HG03354 (cell line): ENCODE data around the gene MAGEB17.
"Not testable (repeated sequence)": the region's sequence is repeated elsewhere in the genome, so short reads cannot be mapped to it uniquely, and the experiment has no call there.

Experiments
- ATAC-seq: cut with Tn5 transposase; IDR thresholded peaks from one replicate; pipeline ENCODE4 v1.9.1; 2021; ENCODE audit warnings: mild to moderate bottlenecking; ENCODE audit not compliant: unreplicated experiment, poor library complexity, severe bottlenecking

Gene MAGEB17

DNA sequence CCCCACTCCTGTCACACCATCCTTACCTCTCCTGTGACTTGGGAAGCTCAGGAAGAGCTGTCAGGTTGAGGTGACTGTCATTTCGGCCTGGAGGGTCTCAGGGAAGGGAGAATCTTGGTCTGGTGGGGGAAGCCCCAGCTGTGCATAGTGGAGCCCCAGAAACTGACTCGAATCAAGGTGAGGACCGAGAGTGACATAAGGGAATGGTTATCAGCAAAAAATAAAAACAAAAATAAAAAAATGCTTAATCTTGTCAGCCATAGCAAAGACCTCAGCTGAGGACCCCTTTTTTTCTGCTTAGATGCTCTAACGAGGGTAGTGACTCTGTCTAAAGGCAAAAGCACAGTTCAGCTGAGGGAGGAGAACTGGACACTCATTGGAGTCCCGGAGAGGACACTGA lies at the start of gene MAGEB17:
MAGEB17 (plus strand) TSS at position 301 of the 400 bp plus-strand sequence. CDS start 2,902 bp downstream, outside the sequence.
- no peak for ATAC-seq

DNA sequence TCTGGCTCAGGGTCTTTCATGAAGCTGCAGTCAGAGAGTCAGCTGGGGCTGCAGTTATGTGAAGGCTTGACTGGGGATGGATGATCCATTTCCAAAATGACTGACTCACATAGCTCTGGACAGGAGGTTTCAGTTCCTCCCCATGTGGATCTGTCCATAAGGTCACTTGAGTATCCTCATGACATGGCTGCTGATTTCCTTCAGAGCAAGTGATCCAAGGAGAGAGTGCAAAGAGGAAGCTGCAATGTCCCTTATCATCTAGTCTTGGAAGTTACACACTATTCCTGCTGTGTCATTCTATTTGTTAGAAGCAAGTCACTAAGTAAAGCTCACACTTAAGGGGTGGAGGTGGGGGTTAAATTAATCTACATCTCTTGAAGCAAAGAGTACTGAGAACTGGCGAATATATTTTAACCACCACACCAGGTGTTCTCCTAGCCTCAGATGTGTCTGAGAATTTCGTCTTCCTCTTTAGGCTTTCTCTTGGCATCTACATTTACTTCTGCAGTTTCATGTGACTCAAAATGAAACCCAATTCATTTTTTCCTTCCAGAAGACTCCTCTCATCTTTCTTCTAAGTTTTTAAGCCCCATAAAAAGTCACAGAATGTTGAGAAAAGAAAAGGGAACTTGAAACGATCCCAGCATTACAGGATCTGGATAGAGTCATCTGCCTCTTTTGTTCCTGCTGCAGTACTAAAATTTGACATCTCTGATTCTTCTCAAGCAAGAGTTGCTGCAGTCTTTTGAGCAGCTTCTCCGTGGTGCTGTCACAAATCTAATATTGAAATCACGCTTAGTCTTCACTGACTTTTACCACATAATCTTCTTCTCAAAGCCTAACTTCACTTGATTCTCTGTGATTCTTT lies 47.7 kb upstream of the MAGEB17 start:
- peak; percentile 90 for ATAC-seq

GRCh38 chrX:16120431-16120830 lies 46.9 kb upstream of the MAGEB17 start:
- no peak for ATAC-seq

DNA sequence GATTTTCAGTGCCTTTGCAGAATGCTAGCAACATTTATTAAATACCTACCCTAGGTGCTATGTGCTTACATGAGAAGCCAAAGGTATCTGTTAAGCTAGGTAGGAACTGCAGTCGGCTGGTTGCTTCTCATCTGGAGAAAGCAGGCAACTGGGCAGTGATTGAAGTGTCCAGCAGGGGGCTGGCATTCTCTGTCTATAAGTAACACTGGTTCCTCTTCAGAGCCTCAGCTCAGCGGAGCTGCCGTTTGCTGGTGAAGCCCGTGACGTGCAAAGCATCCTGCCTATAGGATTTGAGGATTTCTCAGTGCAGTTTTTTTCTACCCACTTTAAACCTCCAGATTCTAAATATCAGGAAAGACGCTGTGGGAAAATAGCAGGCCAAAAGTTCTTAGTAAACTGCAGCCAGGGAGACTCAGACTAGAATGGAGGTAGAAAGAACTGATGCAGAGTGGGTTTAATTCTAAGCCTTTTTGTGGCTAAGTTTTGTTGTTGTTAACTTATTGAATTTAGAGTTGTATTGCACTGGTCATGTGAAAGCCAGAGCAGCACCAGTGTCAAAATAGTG lies 44.0 kb upstream of the MAGEB17 start, which contains the start of gene GRPR:
GRPR (plus strand) TSS at position 344 of the 565 bp plus-strand sequence. CDS start 389 bp downstream, outside the sequence.
- ATAC-seq = peak; percentile 63

GRCh38 chrX:16124201-16124600 lies 43.1 kb upstream of the MAGEB17 start:
- no peak for ATAC-seq

DNA sequence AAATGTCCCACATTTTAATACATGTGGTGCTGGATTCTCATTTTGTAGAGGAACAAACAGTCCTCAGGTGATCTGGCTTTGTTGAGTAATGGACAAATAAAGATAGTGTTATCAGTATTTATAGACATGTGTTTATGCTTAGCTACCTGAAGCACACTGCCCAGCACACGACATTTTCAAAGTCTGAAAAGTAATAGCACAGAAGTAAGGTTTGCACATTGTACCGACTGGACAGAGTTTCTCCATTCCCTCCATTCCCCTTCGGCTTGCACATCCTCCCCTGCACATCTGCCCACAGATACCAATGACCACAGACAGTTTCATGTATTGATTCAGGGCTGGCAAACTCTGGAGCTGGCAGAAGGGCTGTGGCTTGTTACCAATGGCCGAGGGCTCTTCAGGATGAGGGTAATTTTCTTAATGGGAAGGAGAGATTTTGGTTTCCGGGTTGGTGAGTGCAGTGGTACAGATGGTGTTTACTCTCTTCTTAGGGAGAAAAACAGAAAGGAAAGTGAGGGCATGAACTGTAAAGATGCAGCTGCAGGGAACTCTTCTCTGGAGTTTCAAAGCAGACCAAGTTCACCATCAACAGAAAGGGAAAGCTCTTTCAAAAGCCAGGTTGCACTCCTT lies 41.6 kb upstream of the MAGEB17 start:
- no peak for ATAC-seq

GRCh38 chrX:16130707-16131106 lies 36.6 kb upstream of the MAGEB17 start:
- no peak for ATAC-seq

DNA sequence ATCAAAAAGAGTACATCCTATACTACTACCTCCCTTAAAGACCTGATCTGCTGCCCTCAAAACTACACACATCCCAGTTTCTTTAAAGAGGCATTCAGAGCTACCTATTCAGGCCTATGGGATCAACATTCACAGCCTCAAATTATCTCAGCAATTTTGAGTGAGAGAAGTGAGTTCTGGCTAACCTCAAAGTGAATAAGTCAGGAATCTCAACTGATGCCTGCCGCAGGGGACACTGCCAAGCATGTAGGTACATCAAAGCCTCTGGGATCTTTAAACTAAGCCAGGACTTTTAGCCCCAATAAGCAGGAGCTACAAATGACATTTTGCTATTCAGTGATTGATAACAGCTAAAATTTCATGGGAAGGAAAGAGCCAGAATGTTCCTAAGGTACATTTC lies 32.3 kb upstream of the MAGEB17 start:
- ATAC-seq = no peak

- ATAC-seq = no peak
These were observed 31.2 kb upstream of the MAGEB17 start for GRCh38 chrX:16136080-16136479.

- ATAC-seq = peak; percentile 82
These were observed 29.7 kb upstream of the MAGEB17 start for GRCh38 chrX:16137416-16138107.

- ATAC-seq = peak; percentile 53
These were observed 29.2 kb upstream of the MAGEB17 start for GRCh38 chrX:16138108-16138427.

DNA sequence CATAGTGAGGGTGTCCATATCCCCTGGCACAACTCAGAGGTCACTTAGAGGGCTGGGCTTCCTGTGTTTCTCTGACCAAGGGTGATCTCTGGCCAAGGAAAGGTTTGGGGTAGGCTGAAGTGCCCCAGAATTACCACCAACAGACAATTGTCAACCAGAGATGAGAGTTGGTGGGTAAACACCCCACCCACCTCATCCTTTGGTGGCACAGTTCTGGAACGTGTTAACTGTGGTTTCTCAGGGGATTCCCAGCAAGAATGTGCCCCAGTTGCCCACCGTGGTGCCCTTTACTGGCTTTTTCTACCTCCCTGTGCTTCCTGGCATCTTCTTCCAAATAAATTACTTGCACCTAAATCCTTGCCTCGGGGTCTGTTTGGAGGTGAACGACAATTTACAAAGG lies 26.8 kb upstream of the MAGEB17 start:
- ATAC-seq = no peak

DNA sequence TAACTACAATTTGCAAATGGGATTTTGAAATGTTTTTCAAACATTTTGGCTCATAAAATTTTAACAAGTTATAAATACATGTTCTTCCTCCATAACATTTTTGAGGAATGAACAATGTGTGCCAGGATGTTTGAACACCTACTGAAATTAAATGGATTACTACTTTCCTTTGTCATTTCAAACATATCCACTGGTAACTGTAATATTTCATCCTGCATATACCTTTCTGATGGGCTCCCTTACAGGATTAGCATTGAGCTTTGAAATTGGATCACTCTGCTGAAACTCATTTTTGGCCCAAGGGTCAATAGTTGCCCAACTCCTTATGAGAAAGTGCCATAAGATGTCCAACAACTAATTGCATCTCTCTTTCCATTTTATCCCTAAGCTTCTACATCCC lies 26.3 kb upstream of the MAGEB17 start:
- no peak for ATAC-seq

DNA sequence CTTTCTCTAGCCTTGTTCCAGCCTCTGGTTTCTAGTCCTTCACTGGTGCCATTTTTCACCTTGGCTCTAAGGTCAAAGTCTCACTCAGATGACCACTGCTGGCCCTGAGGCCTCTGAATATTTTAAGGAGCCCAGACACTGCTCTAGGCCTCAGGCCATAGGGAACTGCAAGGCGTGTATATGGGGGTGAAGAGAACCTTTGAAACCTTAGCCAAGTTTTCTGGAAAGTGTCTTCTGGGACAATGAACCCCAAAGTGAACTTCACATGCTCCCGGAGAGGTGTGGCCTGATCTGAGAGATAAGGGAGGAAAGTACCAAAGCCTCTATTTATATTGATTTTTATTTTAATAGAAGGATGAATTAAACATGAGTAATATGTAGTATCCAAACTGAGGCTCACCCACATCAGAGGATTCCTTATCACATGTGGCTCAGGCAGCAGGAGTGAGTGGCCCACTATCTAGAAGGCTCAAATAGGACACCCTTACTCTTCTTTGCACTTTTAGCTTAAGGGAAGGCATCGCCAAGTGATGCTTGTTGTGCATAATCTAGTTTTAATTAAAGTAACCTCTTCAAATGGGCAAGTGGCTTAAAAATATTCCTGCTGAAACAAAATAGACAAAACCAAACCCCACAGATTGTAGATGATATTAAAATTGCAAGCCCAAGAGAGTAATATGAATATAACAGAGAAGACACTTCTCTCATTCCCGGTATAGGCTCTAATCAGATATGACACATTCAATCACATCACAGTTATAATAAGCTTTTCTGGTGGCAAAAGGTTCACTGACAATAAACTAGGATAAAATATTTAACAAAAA lies 25.6 kb upstream of the MAGEB17 start:
- ATAC-seq = no peak

- ATAC-seq = no peak
These were observed 25.1 kb upstream of the MAGEB17 start for GRCh38 chrX:16142246-16142558.

GRCh38 chrX:16143968-16144367 lies 23.3 kb upstream of the MAGEB17 start:
- no peak for ATAC-seq

- ATAC-seq = no peak
These were observed 22.9 kb upstream of the MAGEB17 start for GRCh38 chrX:16144420-16144819.

DNA sequence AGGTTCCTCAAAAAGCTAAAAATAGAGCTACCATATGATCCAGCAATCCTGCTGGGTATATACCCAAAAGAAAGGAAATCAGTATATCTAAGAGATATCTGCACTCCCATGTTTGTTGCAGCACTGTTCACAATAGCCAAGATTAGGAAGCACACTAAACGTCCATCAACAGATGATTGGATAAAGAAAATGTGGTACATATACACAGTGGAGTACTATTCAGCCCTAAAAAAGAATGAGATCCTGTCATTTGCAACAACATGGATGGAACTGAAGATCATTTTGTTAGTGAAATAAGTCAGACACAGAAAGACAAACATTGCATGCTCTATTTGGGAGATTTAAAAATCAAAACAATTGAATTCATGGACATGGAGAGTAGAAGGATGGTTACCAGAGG lies 22.2 kb upstream of the MAGEB17 start:
- not testable (repeated sequence) for ATAC-seq

DNA sequence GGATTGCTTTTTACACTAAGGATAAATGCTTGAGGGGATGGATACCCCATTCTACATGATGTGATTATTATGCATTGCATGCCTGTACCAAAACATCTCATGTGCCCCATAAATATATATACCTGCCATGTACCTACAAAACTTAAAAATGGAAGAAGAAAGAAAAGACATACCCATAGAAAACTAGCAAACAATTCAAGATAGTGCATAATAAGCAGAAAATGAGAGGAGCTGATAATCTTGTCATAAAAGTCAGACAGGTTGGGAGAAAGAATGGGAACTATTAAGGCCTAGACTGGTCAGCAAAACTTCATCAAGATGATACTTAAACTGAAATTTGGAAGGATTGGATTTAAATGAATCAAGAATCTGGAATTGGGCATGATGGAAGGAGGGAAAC lies 21.6 kb upstream of the MAGEB17 start:
- ATAC-seq = no peak

GRCh38 chrX:16148896-16149295 lies 18.4 kb upstream of the MAGEB17 start:
- ATAC-seq = no peak
